ENCODE results near the gene GALNT2.

DNA sequence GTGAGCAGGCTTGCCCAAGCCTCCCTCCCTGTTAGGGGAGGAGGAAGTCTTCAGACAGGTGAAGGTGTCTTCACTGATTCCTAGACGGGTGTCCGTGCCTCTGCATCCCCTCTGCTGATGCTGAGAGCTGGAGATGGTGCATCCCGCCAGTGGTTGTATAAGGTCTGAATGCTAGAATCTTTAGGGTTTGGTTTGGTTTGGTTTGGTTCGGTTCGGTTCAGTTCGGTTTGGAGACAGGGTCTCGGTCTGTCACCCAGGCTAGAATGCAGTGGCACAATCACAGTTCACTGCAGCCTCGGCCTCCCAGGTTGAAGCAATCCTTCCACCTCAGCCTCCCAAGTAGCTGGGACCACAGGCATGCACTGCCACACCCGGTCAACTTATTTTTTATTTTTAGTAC is 205.5 kb downstream of the GALNT2 start:
- TF ChIP-seq, protein P1, sequence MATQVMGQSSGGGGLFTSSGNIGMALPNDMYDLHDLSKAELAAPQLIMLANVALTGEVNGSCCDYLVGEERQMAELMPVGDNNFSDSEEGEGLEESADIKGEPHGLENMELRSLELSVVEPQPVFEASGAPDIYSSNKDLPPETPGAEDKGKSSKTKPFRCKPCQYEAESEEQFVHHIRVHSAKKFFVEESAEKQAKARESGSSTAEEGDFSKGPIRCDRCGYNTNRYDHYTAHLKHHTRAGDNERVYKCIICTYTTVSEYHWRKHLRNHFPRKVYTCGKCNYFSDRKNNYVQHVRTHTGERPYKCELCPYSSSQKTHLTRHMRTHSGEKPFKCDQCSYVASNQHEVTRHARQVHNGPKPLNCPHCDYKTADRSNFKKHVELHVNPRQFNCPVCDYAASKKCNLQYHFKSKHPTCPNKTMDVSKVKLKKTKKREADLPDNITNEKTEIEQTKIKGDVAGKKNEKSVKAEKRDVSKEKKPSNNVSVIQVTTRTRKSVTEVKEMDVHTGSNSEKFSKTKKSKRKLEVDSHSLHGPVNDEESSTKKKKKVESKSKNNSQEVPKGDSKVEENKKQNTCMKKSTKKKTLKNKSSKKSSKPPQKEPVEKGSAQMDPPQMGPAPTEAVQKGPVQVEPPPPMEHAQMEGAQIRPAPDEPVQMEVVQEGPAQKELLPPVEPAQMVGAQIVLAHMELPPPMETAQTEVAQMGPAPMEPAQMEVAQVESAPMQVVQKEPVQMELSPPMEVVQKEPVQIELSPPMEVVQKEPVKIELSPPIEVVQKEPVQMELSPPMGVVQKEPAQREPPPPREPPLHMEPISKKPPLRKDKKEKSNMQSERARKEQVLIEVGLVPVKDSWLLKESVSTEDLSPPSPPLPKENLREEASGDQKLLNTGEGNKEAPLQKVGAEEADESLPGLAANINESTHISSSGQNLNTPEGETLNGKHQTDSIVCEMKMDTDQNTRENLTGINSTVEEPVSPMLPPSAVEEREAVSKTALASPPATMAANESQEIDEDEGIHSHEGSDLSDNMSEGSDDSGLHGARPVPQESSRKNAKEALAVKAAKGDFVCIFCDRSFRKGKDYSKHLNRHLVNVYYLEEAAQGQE (IDR thresholded peaks at IDR 0.05; ENCODE audit: insufficient read depth in 1 of 2, low read depth in 2 of 2, low read length in 1 of 2) = no peak
- TF ChIP-seq, protein P2, sequence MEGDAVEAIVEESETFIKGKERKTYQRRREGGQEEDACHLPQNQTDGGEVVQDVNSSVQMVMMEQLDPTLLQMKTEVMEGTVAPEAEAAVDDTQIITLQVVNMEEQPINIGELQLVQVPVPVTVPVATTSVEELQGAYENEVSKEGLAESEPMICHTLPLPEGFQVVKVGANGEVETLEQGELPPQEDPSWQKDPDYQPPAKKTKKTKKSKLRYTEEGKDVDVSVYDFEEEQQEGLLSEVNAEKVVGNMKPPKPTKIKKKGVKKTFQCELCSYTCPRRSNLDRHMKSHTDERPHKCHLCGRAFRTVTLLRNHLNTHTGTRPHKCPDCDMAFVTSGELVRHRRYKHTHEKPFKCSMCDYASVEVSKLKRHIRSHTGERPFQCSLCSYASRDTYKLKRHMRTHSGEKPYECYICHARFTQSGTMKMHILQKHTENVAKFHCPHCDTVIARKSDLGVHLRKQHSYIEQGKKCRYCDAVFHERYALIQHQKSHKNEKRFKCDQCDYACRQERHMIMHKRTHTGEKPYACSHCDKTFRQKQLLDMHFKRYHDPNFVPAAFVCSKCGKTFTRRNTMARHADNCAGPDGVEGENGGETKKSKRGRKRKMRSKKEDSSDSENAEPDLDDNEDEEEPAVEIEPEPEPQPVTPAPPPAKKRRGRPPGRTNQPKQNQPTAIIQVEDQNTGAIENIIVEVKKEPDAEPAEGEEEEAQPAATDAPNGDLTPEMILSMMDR (IDR thresholded peaks at IDR 0.05) = no peak
- TF ChIP-seq POLR2AphosphoS5 (IDR thresholded peaks at IDR 0.05; ENCODE audit: low read depth, low read length) = no peak
